Measurements from ENCODE around the gene GPC6.

DNA sequence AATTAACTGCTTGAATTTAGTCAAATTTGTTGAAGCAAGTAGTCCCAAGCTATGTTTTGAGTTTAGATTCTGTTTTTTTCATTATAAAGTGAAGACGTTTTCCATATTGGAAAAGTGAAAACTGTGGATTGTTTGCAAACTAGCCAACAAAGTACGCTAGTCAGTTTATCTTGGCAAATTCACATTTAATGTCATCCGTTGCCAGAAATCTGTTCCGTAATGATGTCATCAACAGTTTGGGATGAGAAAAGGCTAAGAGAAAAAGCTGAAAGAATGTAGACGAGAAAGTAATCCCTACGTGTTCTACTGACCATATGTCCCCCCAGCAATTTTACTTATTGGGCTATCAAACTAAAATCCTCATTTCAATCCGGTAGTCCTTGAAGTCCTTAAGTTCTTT, 419.6 kb downstream of the GPC6 start:
- TF ChIP-seq, protein P1, sequence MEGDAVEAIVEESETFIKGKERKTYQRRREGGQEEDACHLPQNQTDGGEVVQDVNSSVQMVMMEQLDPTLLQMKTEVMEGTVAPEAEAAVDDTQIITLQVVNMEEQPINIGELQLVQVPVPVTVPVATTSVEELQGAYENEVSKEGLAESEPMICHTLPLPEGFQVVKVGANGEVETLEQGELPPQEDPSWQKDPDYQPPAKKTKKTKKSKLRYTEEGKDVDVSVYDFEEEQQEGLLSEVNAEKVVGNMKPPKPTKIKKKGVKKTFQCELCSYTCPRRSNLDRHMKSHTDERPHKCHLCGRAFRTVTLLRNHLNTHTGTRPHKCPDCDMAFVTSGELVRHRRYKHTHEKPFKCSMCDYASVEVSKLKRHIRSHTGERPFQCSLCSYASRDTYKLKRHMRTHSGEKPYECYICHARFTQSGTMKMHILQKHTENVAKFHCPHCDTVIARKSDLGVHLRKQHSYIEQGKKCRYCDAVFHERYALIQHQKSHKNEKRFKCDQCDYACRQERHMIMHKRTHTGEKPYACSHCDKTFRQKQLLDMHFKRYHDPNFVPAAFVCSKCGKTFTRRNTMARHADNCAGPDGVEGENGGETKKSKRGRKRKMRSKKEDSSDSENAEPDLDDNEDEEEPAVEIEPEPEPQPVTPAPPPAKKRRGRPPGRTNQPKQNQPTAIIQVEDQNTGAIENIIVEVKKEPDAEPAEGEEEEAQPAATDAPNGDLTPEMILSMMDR (IDR thresholded peaks at IDR 0.05): no peak
- TF ChIP-seq EZH2 (IDR thresholded peaks at IDR 0.05): no peak
- TF ChIP-seq EZH2phosphoT487 (IDR thresholded peaks at IDR 0.05): no peak

Measured in neural progenitor cell (in vitro differentiated cells).